Stimulated activated CD4-positive, alpha-beta T cell treated with anti-CD3 and anti-CD28 coated beads, Interleukin-15, amount 100 ng/mL, for 24 hours (primary cell): Measurements from ENCODE around the gene SHANK2.

Experiments
- DNase-seq: peaks from one replicate; pipeline ENCODE4 v3.0.0-alpha.2; 2020

SHANK2 gene

GRCh38 chr11:71268706-71269321 lies 16.4 kb upstream of the SHANK2 start:
- no peak for DNase-seq

GRCh38 chr11:71267807-71268421 lies 15.5 kb upstream of the SHANK2 start:
- no peak for DNase-seq

- DNase-seq = no peak
Observed at GRCh38 chr11:71266114-71266833, 13.9 kb upstream of the SHANK2 start.

- no peak for DNase-seq
Observed at GRCh38 chr11:71265559-71266092, 13.2 kb upstream of the SHANK2 start.

- no peak for DNase-seq
Observed at GRCh38 chr11:71263386-71263785, 11.0 kb upstream of the SHANK2 start.

- no peak for DNase-seq
Observed at GRCh38 chr11:71255800-71256479, 3.6 kb upstream of the SHANK2 start.

GRCh38 chr11:71255323-71255722 lies 2.9 kb upstream of the SHANK2 start:
- DNase-seq = no peak

GRCh38 chr11:71253794-71254193 lies 1.4 kb upstream of the SHANK2 start:
- DNase-seq = no peak

- DNase-seq = no peak
Observed at GRCh38 chr11:71252770-71253730, 673 bp upstream of the SHANK2 start.

GRCh38 chr11:71251761-71252268 lies 562 bp downstream of the SHANK2 start:
- peak; percentile 15 for DNase-seq

- DNase-seq = no peak
Observed at GRCh38 chr11:71251151-71251721, 1.1 kb downstream of the SHANK2 start.

GRCh38 chr11:71250523-71251150 lies 1.7 kb downstream of the SHANK2 start:
- no peak for DNase-seq

GRCh38 chr11:71249301-71249700 lies 3.1 kb downstream of the SHANK2 start:
- DNase-seq = no peak

GRCh38 chr11:71248656-71249055 lies 3.7 kb downstream of the SHANK2 start:
- DNase-seq = no peak

GRCh38 chr11:71248251-71248570 lies 4.2 kb downstream of the SHANK2 start:
- no peak for DNase-seq

GRCh38 chr11:71247551-71248250 lies 4.7 kb downstream of the SHANK2 start:
- DNase-seq = no peak

- DNase-seq = no peak
Observed at GRCh38 chr11:71246559-71246958, 5.8 kb downstream of the SHANK2 start.

- no peak for DNase-seq
Observed at GRCh38 chr11:71245601-71246391, 6.6 kb downstream of the SHANK2 start.

GRCh38 chr11:71244116-71244810 lies 8.1 kb downstream of the SHANK2 start:
- DNase-seq = no peak
